ENCODE results near the gene ACTL10. TPM values are rescaled to one million over a fixed set of nuclear protein-coding genes. Genes with fewer than 3 reads are reported as not detected.

Gene ACTL10
- total RNA-seq, 4 donors from 2014 or later: 1.5 to 14.1 (median 3.0) TPM; not detected in 1

GRCh38 chr20:33624399-33624798 is 42.3 kb upstream of the ACTL10 start:
- Histone ChIP-seq H3K27ac (no peak overlapping the region), H3K9me3 (no peaks in the 10 kb centered on the region), H3K4me3 (no peak overlapping the region), H3K4me1 (peaks cover 0 to 7% (median 0%) of the 10 kb centered on the region in 4 donors), H3K27me3 (no peaks in the 10 kb centered on the region), H3K36me3 (peaks cover 0 to 47% (median 17%) of the 10 kb centered on the region in 4 donors)
- in situ Hi-C loops (cut with MboI; ENCODE audit: low pct_ligation_motif_present in 1 of 4, low pct_unique_long_range_greater_than_20kb in 1 of 4, low sequenced_read_pairs in 3 of 4): no loop called here
- DNase-seq: no peak
- intact Hi-C loops (cut with DNase I; ENCODE audit: low total_unique reads): loop anchor here (1.0 to 10.0 kb wide), 2 partner anchors 21 to 850 kb away; no protein-coding TSS in a partner anchor
- TF ChIP-seq POLR2A (IDR thresholded peaks at IDR 0.05) (no peak), EP300 (IDR thresholded peaks at IDR 0.05; ENCODE audit: low read depth) (no peak), POLR2AphosphoS5 (IDR thresholded peaks at IDR 0.05) (no peak)
- TF ChIP-seq, protein P1, sequence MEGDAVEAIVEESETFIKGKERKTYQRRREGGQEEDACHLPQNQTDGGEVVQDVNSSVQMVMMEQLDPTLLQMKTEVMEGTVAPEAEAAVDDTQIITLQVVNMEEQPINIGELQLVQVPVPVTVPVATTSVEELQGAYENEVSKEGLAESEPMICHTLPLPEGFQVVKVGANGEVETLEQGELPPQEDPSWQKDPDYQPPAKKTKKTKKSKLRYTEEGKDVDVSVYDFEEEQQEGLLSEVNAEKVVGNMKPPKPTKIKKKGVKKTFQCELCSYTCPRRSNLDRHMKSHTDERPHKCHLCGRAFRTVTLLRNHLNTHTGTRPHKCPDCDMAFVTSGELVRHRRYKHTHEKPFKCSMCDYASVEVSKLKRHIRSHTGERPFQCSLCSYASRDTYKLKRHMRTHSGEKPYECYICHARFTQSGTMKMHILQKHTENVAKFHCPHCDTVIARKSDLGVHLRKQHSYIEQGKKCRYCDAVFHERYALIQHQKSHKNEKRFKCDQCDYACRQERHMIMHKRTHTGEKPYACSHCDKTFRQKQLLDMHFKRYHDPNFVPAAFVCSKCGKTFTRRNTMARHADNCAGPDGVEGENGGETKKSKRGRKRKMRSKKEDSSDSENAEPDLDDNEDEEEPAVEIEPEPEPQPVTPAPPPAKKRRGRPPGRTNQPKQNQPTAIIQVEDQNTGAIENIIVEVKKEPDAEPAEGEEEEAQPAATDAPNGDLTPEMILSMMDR (IDR thresholded peaks at IDR 0.05): no peak
- WGBS, 2 donors (ENCODE audit: low coverage in 1 of 2): 69 to 87% methylated on average over 2 to 3 of the region's 3 CpGs

- DNase-seq: no peak
- H3K4me3 ChIP-seq: no peak overlapping the region
- intact Hi-C loops (cut with DNase I; ENCODE audit: low total_unique reads): loop anchor here (10.0 kb wide), 1 partner anchor 849 kb away; no protein-coding TSS in a partner anchor
- peaks cover 0 to 7% (median 0%) of the 10 kb centered on the region in 4 donors for H3K4me1 ChIP-seq
- H3K27ac ChIP-seq: no peak overlapping the region
- H3K9me3 ChIP-seq: no peaks in the 10 kb centered on the region
- no peaks in the 10 kb centered on the region for H3K27me3 ChIP-seq
- WGBS, 2 donors (ENCODE audit: low coverage in 1 of 2): 96 to 98% methylated on average over 4 of the region's 4 CpGs
- TF ChIP-seq, protein P1 (IDR thresholded peaks at IDR 0.05): no peak
- H3K36me3 ChIP-seq: peaks cover 0 to 56% (median 26%) of the 10 kb centered on the region in 4 donors
- in situ Hi-C loops (cut with MboI; ENCODE audit: low pct_ligation_motif_present in 1 of 4, low pct_unique_long_range_greater_than_20kb in 1 of 4, low sequenced_read_pairs in 3 of 4): no loop called here
Measured at GRCh38 chr20:33626190-33626589, 40.6 kb upstream of the ACTL10 start.

DNA sequence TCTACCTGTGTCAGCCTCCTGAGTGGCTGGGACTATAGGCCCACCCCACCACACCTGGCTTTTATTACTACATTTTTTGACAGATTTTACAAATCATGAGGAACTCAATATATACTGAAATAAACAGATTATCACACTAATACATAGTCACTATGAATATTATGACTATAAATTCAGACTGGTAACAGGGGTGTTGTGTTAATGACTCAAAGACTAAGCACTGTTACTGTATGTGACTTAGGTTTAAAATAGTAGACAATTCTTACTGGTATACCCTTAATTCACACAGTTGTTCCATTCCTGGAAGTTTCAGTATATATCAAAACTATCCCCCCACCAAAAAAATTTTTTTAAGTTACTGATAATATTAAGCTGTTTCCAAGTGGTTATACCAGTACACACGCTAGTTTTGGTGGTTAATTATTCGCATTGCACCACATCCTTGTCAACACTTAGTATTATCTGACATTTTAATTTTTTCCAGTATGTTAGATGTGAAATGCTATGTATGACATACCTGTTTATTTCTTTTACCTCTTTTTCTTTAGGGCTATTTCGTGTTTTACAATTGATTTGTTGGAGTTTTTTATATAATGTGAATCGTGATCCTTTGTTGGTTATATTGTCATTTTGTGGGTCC is 39.0 kb upstream of the ACTL10 start:
- TF ChIP-seq POLR2AphosphoS5 (IDR thresholded peaks at IDR 0.05): no peak
- TF ChIP-seq EP300 (IDR thresholded peaks at IDR 0.05; ENCODE audit: low read depth): no peak
- TF ChIP-seq, protein P1 (IDR thresholded peaks at IDR 0.05): no peak
- TF ChIP-seq POLR2A (IDR thresholded peaks at IDR 0.05): no peak
- H3K9me3 ChIP-seq: no peaks in the 10 kb centered on the region
- intact Hi-C loops (cut with DNase I; ENCODE audit: low total_unique reads) (loop anchor here (10.0 kb wide), 1 partner anchor 847 kb away; no protein-coding TSS in a partner anchor), in situ Hi-C loops (cut with MboI; ENCODE audit: low pct_ligation_motif_present in 1 of 4, low pct_unique_long_range_greater_than_20kb in 1 of 4, low sequenced_read_pairs in 3 of 4) (no loop called here)
- H3K27ac ChIP-seq: no peak overlapping the region
- H3K27me3 ChIP-seq: no peaks in the 10 kb centered on the region
- 91 to 95% methylated on average over 3 to 4 of the region's 4 CpGs for WGBS, 2 donors (ENCODE audit: low coverage in 1 of 2)
- peaks cover 0 to 58% (median 28%) of the 10 kb centered on the region in 4 donors for H3K36me3 ChIP-seq
- DNase-seq: no peak
- H3K4me3 ChIP-seq: no peak overlapping the region
- H3K4me1 ChIP-seq: no peaks in the 10 kb centered on the region

- 96 to 100% methylated on average over 9 to 10 of the region's 10 CpGs for WGBS, 2 donors (ENCODE audit: low coverage in 1 of 2)
- in situ Hi-C loops (cut with MboI; ENCODE audit: low pct_ligation_motif_present in 1 of 4, low pct_unique_long_range_greater_than_20kb in 1 of 4, low sequenced_read_pairs in 3 of 4) (no loop called here), intact Hi-C loops (cut with DNase I; ENCODE audit: low total_unique reads) (loop anchor here (10.0 kb wide), 1 partner anchor 845 kb away; no protein-coding TSS in a partner anchor)
- no peak for DNase-seq
- no peaks in the 10 kb centered on the region for H3K4me1 ChIP-seq
- H3K27me3 ChIP-seq: no peaks in the 10 kb centered on the region
- no peaks in the 10 kb centered on the region for H3K9me3 ChIP-seq
- peaks cover 0 to 60% (median 29%) of the 10 kb centered on the region in 4 donors for H3K36me3 ChIP-seq
- no peak overlapping the region for H3K4me3 ChIP-seq
- no peak overlapping the region for H3K27ac ChIP-seq
- TF ChIP-seq EP300 (IDR thresholded peaks at IDR 0.05; ENCODE audit: low read depth) (no peak), POLR2A (IDR thresholded peaks at IDR 0.05) (no peak), POLR2AphosphoS5 (IDR thresholded peaks at IDR 0.05) (no peak)
- TF ChIP-seq, protein P1 (IDR thresholded peaks at IDR 0.05): no peak
Measured at GRCh38 chr20:33629533-33629932, 37.2 kb upstream of the ACTL10 start.
